ENCODE measurements around the gene PDS5A.

GRCh38 chr4:39913471-39913870 lies 64.2 kb downstream of the PDS5A start:
- no peak for TF ChIP-seq POLR2A (IDR thresholded peaks at IDR 0.05; ENCODE audit: low read depth, low read length)
- TF ChIP-seq, protein P1, sequence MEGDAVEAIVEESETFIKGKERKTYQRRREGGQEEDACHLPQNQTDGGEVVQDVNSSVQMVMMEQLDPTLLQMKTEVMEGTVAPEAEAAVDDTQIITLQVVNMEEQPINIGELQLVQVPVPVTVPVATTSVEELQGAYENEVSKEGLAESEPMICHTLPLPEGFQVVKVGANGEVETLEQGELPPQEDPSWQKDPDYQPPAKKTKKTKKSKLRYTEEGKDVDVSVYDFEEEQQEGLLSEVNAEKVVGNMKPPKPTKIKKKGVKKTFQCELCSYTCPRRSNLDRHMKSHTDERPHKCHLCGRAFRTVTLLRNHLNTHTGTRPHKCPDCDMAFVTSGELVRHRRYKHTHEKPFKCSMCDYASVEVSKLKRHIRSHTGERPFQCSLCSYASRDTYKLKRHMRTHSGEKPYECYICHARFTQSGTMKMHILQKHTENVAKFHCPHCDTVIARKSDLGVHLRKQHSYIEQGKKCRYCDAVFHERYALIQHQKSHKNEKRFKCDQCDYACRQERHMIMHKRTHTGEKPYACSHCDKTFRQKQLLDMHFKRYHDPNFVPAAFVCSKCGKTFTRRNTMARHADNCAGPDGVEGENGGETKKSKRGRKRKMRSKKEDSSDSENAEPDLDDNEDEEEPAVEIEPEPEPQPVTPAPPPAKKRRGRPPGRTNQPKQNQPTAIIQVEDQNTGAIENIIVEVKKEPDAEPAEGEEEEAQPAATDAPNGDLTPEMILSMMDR (IDR thresholded peaks at IDR 0.05; ENCODE audit: extremely low read depth in 1 of 2, insufficient read depth in 1 of 2, low read depth in 1 of 2, low read length in 2 of 2): no peak
- TF ChIP-seq POLR2AphosphoS5 (IDR thresholded peaks at IDR 0.05; ENCODE audit: insufficient read depth, low read depth, low read length): no peak
- no peak for TF ChIP-seq JUN (IDR thresholded peaks at IDR 0.05; ENCODE audit: borderline replicate concordance, insufficient read depth, insufficient read length, low read depth)
- TF ChIP-seq, protein P2, sequence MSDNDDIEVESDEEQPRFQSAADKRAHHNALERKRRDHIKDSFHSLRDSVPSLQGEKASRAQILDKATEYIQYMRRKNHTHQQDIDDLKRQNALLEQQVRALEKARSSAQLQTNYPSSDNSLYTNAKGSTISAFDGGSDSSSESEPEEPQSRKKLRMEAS (IDR thresholded peaks at IDR 0.05; ENCODE audit: insufficient read depth, insufficient read length): no peak
